Fibroblast of the aortic adventitia (primary cell): ENCODE data around the gene GSC2. TPM values are rescaled to one million over a fixed set of nuclear protein-coding genes. Genes with fewer than 3 reads are reported as not detected.
"Not testable (repeated sequence)": the region's sequence is repeated elsewhere in the genome, so short reads cannot be mapped to it uniquely, and the experiment has no call there.

Experiments used
- DNase-seq: peaks from one replicate; pipeline ENCODE4 v3.0.0-alpha.2; 2010; ENCODE audit warnings: low read depth
- H3K4me3 ChIP-seq: 2 replicates; pipeline ENCODE4 v1.5.1; 2011; ENCODE audit warnings: low read depth, mild to moderate bottlenecking, control low read depth, low read length, moderate library complexity
- total RNA-seq: library from RNA; depleted of rRNA; stranded (reverse); fragments of >200 nt; gene quantifications from 2 replicates; pipeline ENCODE4 v1.2.3, GENCODE V29; 2012; ENCODE audit warnings: low replicate concordance
- TF ChIP-seq, protein P1 (sequence below): IDR thresholded peaks from 2 replicates; pipeline ENCODE4 v1.5.1; 2011; ENCODE audit warnings: mild to moderate bottlenecking, low read length, control low read depth, inconsistent platforms; ENCODE audit not compliant: insufficient read depth

GSC2 gene
- total RNA-seq, 1 donor, result not detected

DNA sequence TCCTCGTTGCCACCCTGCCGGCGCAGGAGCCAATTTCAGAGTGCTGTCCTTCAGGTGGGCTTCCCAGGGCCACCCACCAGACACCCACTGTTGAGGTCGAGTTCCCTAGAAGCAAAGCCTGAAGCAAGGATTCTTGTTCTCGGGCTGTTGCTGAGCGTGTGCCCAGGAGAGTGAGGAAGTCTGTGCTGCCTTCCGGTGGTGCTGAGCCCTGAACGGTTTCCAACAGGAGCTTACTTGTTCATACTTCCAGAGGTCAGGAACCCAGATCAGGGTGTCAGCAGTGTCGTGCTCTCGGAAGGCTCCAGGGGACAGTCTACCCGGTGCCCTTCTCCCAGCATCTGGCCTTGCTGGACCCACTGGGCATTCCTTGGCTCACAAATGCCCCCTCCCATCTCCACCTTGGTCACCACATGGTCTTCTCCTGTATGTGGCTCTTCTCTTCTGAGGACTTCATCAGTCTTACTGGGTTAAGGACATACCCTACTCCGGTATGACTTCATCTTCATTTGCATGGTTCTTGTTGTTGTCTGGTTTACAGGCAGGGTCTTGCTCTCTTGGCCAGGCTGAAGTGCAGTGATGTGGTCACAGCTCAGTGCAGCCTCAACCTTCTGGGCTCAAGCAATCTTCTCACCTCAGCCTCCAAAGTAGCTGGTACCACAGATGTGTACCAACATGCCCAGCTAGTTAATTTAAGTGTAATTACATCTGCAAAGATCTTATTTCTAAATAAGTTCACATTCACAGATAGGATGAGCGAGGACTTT, 17.2 kb upstream of the GSC2 start:
- no peak overlapping the region for H3K4me3 ChIP-seq
- TF ChIP-seq, protein P1, sequence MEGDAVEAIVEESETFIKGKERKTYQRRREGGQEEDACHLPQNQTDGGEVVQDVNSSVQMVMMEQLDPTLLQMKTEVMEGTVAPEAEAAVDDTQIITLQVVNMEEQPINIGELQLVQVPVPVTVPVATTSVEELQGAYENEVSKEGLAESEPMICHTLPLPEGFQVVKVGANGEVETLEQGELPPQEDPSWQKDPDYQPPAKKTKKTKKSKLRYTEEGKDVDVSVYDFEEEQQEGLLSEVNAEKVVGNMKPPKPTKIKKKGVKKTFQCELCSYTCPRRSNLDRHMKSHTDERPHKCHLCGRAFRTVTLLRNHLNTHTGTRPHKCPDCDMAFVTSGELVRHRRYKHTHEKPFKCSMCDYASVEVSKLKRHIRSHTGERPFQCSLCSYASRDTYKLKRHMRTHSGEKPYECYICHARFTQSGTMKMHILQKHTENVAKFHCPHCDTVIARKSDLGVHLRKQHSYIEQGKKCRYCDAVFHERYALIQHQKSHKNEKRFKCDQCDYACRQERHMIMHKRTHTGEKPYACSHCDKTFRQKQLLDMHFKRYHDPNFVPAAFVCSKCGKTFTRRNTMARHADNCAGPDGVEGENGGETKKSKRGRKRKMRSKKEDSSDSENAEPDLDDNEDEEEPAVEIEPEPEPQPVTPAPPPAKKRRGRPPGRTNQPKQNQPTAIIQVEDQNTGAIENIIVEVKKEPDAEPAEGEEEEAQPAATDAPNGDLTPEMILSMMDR, result no peak
- DNase-seq, result no peak

GRCh38 chr22:19166421-19166820, 16.3 kb upstream of the GSC2 start:
- H3K4me3 ChIP-seq, result no peak overlapping the region
- TF ChIP-seq, protein P1, result no peak
- no peak for DNase-seq

GRCh38 chr22:19164425-19164824, 14.3 kb upstream of the GSC2 start:
- H3K4me3 ChIP-seq, result no peak overlapping the region
- DNase-seq, result no peak
- TF ChIP-seq, protein P1, result no peak

DNA sequence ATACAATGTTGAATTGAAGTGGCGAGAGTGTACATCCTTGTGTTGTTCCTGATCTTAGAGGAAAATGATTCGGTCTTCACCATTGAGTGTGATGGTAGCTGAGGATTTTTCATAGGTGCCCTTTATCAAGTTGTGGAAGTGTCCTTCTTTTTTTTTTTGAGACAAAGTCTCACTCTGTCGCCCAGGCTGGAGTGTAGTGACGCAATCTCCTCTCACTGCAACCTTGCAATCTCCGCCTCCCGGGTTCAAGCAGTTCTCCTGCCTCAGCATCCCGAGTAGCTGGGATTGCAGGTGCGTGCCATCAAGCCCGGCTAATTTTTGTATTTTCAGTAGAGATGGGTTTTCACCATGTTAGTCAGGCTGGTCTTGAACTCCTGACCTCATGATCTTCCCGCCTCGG, 8.6 kb upstream of the GSC2 start:
- H3K4me3 ChIP-seq, DNase-seq: not testable (repeated sequence)

GRCh38 chr22:19156109-19156508, 6.0 kb upstream of the GSC2 start:
- H3K4me3 ChIP-seq, DNase-seq: not testable (repeated sequence)

GRCh38 chr22:19152942-19153883, 3.1 kb upstream of the GSC2 start:
- TF ChIP-seq, protein P1, result no peak
- no peak for DNase-seq
- no peak overlapping the region for H3K4me3 ChIP-seq

DNA sequence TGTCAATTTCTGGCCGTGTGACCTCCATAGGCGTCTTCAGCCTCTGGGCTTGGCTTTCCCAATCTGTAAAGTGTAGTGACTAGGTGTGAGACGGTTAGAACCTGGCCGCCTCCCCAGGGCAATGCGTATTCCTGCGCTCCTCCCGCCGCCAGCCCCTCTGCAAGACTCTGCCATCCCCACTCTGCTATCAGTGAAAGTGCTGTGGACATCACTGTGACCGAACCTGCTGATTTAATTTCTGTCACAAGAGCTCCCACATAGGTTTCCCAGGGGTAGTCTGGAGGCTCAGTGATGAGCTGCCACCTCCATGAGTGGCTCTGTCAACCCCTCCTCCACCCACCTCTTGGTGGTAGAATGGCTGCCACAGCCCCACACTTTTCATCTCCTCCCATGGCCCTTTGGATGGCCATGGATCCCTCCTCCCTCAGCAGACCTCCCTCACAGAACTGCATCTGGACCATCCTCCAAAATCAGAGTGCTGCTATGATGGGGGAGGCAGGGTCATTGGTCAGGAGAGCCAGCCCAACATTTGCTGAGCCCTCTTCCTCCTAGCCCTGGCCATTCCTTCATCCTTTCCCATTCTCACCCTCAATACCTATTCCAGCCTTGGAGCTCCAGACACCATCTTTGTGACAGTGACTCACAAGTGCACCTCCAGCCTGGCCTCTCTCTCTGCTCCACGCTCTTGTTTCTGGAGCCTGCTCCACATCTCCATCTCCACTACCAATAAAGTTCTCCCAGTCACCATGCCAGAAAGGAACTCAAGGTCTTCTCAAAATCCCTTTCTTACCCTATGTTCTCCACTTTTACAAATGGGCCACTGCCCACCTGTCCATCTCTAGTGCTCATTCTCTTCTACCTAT, 1.5 kb upstream of the GSC2 start:
- no peak overlapping the region for H3K4me3 ChIP-seq
- TF ChIP-seq, protein P1, result no peak
- no peak for DNase-seq
